MM.1S (cell line): Measurements from ENCODE around the gene MRTFA.
"Not testable (repeated sequence)": the region's sequence is repeated elsewhere in the genome, so short reads cannot be mapped to it uniquely, and the experiment has no call there.

Experiments used
- DNase-seq: peaks from one replicate; pipeline ENCODE4 v3.0.0-alpha.2; 2015
- H2AFZ ChIP-seq: fragments of 300-600 bp; sonication (generic); 2 replicates; pipeline ENCODE4 v1.6.0; 2016; ENCODE audit warnings: antibody characterized with exemption, low read length
- H3F3A ChIP-seq: fragments of 300-600 bp; sonication (generic); 2 replicates; pipeline ENCODE4 v1.6.1; 2016; ENCODE audit warnings: mild to moderate bottlenecking, antibody characterized with exemption, low read length, moderate library complexity, mixed read lengths; ENCODE audit not compliant: insufficient read depth
- H3K27ac ChIP-seq: fragments of 300-600 bp; sonication (generic); 2 replicates; pipeline ENCODE4 v1.5.1; 2016; ENCODE audit warnings: mild to moderate bottlenecking, low read length
- H3K27me3 ChIP-seq: fragments of 300-600 bp; sonication (generic); replicated peaks from 2 replicates; pipeline ENCODE4 v1.6.0; 2016; ENCODE audit warnings: low read length; ENCODE audit not compliant: insufficient read depth
- H3K36me3 ChIP-seq: fragments of 300-600 bp; sonication (generic); replicated peaks from 2 replicates; pipeline ENCODE4 v1.6.1; 2016; ENCODE audit warnings: mild to moderate bottlenecking, low read length, mixed read lengths; ENCODE audit not compliant: insufficient read depth
- H3K4me1 ChIP-seq: fragments of 300-600 bp; sonication (generic); 2 replicates; pipeline ENCODE4 v1.6.1; 2016; ENCODE audit warnings: low read length, mixed read lengths
- H3K4me2 ChIP-seq: fragments of 300-600 bp; sonication (generic); 2 replicates; pipeline ENCODE4 v1.6.0; 2016; ENCODE audit warnings: low read depth, low read length
- H3K4me3 ChIP-seq: fragments of 300-600 bp; sonication (generic); 2 replicates; pipeline ENCODE4 v1.5.1; 2016; ENCODE audit warnings: low read length, mixed read lengths
- H3K79me2 ChIP-seq: fragments of 300-600 bp; sonication (generic); 2 replicates; pipeline ENCODE4 v1.6.1; 2016; ENCODE audit warnings: mixed run types, low read length, mixed read lengths
- H3K9ac ChIP-seq: fragments of 300-600 bp; sonication (generic); 2 replicates; pipeline ENCODE4 v1.6.1; 2016; ENCODE audit warnings: low read length, mixed read lengths
- H3K9me2 ChIP-seq: fragments of 300-600 bp; sonication (generic); replicated peaks from 2 replicates; pipeline ENCODE4 v1.6.1; 2016; ENCODE audit warnings: mild to moderate bottlenecking, low read length, mixed read lengths; ENCODE audit not compliant: insufficient read depth
- H3K9me3 ChIP-seq: fragments of 300-600 bp; sonication (generic); replicated peaks from 2 replicates; pipeline ENCODE4 v1.6.1; 2016; ENCODE audit warnings: mild to moderate bottlenecking, low read length, mixed read lengths; ENCODE audit not compliant: insufficient read depth
- H4K20me1 ChIP-seq: fragments of 300-600 bp; sonication (generic); 2 replicates; pipeline ENCODE4 v1.6.1; 2016; ENCODE audit warnings: mild to moderate bottlenecking, low read length, moderate library complexity, mixed read lengths; ENCODE audit not compliant: insufficient read depth
- EZH2 ChIP-seq: fragments of 300-600 bp; sonication (generic); optimal IDR thresholded peaks from 2 replicates; pipeline ENCODE3; 2017; ENCODE audit warnings: low read depth, mild to moderate bottlenecking, antibody characterized with exemption, low read length, mixed read lengths
- EZH2phosphoT487 ChIP-seq: fragments of 300-600 bp; sonication (generic); IDR thresholded peaks from 2 replicates; pipeline ENCODE4 v1.6.1; 2018; ENCODE audit warnings: antibody characterized with exemption, low read length
- TF ChIP-seq, protein P1 (sequence below): fragments of 300-600 bp; sonication (generic); IDR thresholded peaks from 2 replicates; pipeline ENCODE4 v1.5.1; 2016; ENCODE audit warnings: antibody characterized with exemption, low read length, mixed read lengths

The MRTFA gene

DNA sequence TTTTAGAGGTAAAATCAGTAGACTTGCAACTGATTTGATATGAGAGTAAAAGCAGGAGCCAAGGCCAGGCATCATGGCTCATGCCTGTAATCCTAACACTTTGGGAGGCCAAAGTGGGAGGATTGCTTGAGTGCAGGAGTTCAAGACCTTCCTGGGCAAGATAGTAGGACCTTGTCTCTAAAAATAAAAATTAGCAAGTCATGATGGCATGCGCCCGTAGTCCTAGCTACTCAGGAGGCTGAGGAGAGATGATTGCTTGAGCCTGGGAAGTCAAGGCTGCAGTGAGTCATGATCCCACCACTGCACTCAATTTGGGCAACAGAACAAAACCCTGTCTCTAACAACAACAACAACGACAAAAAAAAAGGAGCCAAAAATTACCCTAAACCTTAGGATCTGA, 252.6 kb downstream of the MRTFA start:
- Histone ChIP-seq H3K4me3 (no peak overlapping the region), H3K79me2 (peaks cover 50% of the 10 kb centered on the region), H3K9ac (no peak overlapping the region), H3K4me2 (no peak overlapping the region), H3F3A (peaks cover 11% of the 10 kb centered on the region; the same call in 1 of the 2 replicates), H3K4me1 (peaks cover 5% of the 10 kb centered on the region; the same call in 1 of the 2 replicates), H3K9me3 (no peaks in the 10 kb centered on the region), H3K27ac (no peak overlapping the region), H3K36me3 (no peaks in the 10 kb centered on the region), H2AFZ (no peak overlapping the region), H3K9me2 (no peaks in the 10 kb centered on the region), H4K20me1 (no peaks in the 10 kb centered on the region), H3K27me3 (no peaks in the 10 kb centered on the region)
- TF ChIP-seq, protein P1, sequence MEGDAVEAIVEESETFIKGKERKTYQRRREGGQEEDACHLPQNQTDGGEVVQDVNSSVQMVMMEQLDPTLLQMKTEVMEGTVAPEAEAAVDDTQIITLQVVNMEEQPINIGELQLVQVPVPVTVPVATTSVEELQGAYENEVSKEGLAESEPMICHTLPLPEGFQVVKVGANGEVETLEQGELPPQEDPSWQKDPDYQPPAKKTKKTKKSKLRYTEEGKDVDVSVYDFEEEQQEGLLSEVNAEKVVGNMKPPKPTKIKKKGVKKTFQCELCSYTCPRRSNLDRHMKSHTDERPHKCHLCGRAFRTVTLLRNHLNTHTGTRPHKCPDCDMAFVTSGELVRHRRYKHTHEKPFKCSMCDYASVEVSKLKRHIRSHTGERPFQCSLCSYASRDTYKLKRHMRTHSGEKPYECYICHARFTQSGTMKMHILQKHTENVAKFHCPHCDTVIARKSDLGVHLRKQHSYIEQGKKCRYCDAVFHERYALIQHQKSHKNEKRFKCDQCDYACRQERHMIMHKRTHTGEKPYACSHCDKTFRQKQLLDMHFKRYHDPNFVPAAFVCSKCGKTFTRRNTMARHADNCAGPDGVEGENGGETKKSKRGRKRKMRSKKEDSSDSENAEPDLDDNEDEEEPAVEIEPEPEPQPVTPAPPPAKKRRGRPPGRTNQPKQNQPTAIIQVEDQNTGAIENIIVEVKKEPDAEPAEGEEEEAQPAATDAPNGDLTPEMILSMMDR, result no peak
- no peak for TF ChIP-seq EZH2
- TF ChIP-seq EZH2phosphoT487, result no peak
- DNase-seq, result no peak

DNA sequence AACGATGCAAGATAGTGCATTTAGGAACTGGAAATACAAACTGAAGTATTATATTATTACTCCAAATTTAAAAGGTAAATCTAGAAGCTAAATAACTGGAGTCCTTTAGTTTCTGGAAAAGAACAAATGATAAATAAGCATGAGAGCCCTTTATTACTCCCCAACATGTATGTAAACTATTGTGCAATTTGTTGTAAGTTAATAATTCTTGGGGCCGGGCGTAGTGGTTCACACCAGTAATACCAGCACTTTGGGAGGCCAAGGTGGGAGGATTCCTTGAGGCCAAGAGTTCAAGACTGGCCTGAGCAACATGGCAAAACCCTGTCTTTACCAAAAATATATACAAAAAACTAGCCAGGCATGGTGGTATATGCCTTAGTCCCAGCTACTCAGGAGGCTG, 255.1 kb downstream of the MRTFA start:
- H3K9me2 ChIP-seq, result no peaks in the 10 kb centered on the region
- H3K27ac ChIP-seq, result no peak overlapping the region
- H3K4me2 ChIP-seq, result no peak overlapping the region
- no peak for DNase-seq
- no peaks in the 10 kb centered on the region for H3K9me3 ChIP-seq
- H4K20me1 ChIP-seq, result no peaks in the 10 kb centered on the region
- H3K9ac ChIP-seq, result no peak overlapping the region
- H2AFZ ChIP-seq, result no peak overlapping the region
- no peak overlapping the region for H3K4me3 ChIP-seq
- no peaks in the 10 kb centered on the region for H3K36me3 ChIP-seq
- peaks cover 41% of the 10 kb centered on the region for H3K79me2 ChIP-seq
- no peaks in the 10 kb centered on the region for H3K27me3 ChIP-seq
- H3F3A ChIP-seq, result peaks cover 11% of the 10 kb centered on the region; the same call in 1 of the 2 replicates
- peaks cover 5% of the 10 kb centered on the region; the same call in 1 of the 2 replicates for H3K4me1 ChIP-seq
- TF ChIP-seq, protein P1, result no peak
- TF ChIP-seq EZH2 (no peak), EZH2phosphoT487 (no peak)

DNA sequence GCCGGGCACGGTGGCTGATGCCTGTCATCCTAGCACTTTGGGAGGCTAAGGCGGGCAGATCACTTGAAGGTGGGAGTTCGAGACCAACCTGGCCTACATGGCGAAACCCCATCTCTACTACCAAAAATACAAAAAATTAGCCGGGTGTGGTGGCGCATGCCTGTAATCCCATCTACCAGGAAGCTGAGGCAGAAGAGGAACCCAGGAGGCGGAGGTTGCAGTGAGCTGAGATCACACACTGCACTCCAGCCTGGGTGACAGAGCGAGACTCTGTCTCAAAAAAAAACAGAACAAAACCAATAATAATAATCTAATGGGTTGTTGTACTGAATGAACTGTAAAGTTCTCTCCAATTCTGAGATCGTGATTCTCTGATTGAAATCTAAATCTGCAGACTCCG, 258.1 kb downstream of the MRTFA start:
- not testable (repeated sequence) for H3K36me3 ChIP-seq, H3K4me3 ChIP-seq, H3K9ac ChIP-seq, H3K27me3 ChIP-seq, H3K27ac ChIP-seq, H3K9me3 ChIP-seq, H3K4me1 ChIP-seq, DNase-seq, H4K20me1 ChIP-seq, H2AFZ ChIP-seq, H3K9me2 ChIP-seq, H3K4me2 ChIP-seq, H3F3A ChIP-seq
- peaks cover 51% of the 10 kb centered on the region for H3K79me2 ChIP-seq

DNA sequence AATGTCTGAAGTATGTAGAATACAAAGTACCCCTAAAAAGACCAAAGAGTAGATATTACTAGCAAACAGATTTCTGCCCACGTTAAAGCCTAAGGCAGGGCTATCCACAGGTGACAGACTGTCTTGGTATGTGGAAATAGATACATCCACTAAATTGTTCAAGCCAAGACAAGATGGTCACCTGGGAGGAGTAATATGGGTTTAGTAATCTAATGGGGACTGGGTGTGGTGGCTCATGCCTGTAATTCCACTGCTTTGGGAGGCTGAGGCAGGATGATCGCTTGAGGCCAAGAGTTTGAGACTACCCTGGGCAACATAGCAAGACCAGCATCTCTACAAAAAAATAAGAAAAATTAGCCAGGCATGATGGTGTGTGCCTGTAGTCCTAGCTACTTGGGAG, 258.6 kb downstream of the MRTFA start:
- Histone ChIP-seq H3K27me3 (no peaks in the 10 kb centered on the region), H3K36me3 (no peaks in the 10 kb centered on the region), H3K9me2 (no peaks in the 10 kb centered on the region), H3K27ac (no peak overlapping the region), H3K79me2 (peaks cover 55% of the 10 kb centered on the region), H3K4me2 (no peak overlapping the region), H2AFZ (no peak overlapping the region), H4K20me1 (no peaks in the 10 kb centered on the region), H3K4me1 (no peaks in the 10 kb centered on the region), H3K9me3 (no peaks in the 10 kb centered on the region), H3K9ac (no peak overlapping the region), H3F3A (no peaks in the 10 kb centered on the region), H3K4me3 (no peak overlapping the region)
- DNase-seq, result no peak
- no peak for TF ChIP-seq EZH2phosphoT487
- TF ChIP-seq EZH2, result no peak
- TF ChIP-seq, protein P1, result no peak
